ENCODE data around the gene NUDT21.
A peak's percentile ranks its signal among the peaks of the same experiment; 100 is the strongest.

Gene NUDT21

GRCh38 chr16:56424404-56424764 lies 26.7 kb downstream of the NUDT21 start:
- Mint-ChIP-seq H3K4me1 (peaks cover 26% of the 10 kb centered on the region), H3K4me3 (peak overlapping the region; percentile 94 to 98 (median 98)), H3K36me3 (ENCODE audit: low read depth) (peaks cover 4% of the 10 kb centered on the region)

GRCh38 chr16:56423584-56424403 lies 27.3 kb downstream of the NUDT21 start:
- Mint-ChIP-seq H3K27ac (peak overlapping the region; percentile 79 to 81 (median 79)), H3K4me1 (peaks cover 26% of the 10 kb centered on the region), H3K4me3 (peak overlapping the region; percentile 94 to 98 (median 98)), H3K36me3 (ENCODE audit: low read depth) (peaks cover 5% of the 10 kb centered on the region), H3K9me3 (no peaks in the 10 kb centered on the region), H3K27me3 (ENCODE audit: low read depth) (no peaks in the 10 kb centered on the region)
- no peak for TF ChIP-seq CTCF (IDR thresholded peaks at IDR 0.05; ENCODE audit: unreplicated experiment in 3 of 3)

More at GRCh38 chr16:56424404-56424764, 26.7 kb downstream of the NUDT21 start:
- Mint-ChIP-seq H3K27me3 (ENCODE audit: low read depth) (no peaks in the 10 kb centered on the region), H3K27ac (peak overlapping the region; percentile 79 to 81 (median 79)), H3K9me3 (no peaks in the 10 kb centered on the region)
- no peak for TF ChIP-seq CTCF (IDR thresholded peaks at IDR 0.05; ENCODE audit: unreplicated experiment in 3 of 3)

GRCh38 chr16:56422896-56423441 lies 28.2 kb downstream of the NUDT21 start:
- H3K36me3 Mint-ChIP-seq (ENCODE audit: low read depth), result peaks cover 8% of the 10 kb centered on the region
- no peaks in the 10 kb centered on the region for H3K9me3 Mint-ChIP-seq
- H3K27me3 Mint-ChIP-seq (ENCODE audit: low read depth), result no peaks in the 10 kb centered on the region
- H3K4me3 Mint-ChIP-seq, result peak overlapping the region; percentile 75 to 98 (median 76)
- TF ChIP-seq CTCF (IDR thresholded peaks at IDR 0.05; ENCODE audit: unreplicated experiment in 3 of 3), result no peak
- peaks cover 26% of the 10 kb centered on the region for H3K4me1 Mint-ChIP-seq
- peak overlapping the region in 2 of 3 experiments; percentile 4 to 47 for H3K27ac Mint-ChIP-seq

- Mint-ChIP-seq H3K27me3 (ENCODE audit: low read depth) (no peaks in the 10 kb centered on the region), H3K4me3 (peak overlapping the region; percentile 19 to 57 (median 36)), H3K9me3 (no peaks in the 10 kb centered on the region), H3K27ac (no peak overlapping the region), H3K36me3 (ENCODE audit: low read depth) (peaks cover 8% of the 10 kb centered on the region), H3K4me1 (peaks cover 26% of the 10 kb centered on the region)
- no peak for TF ChIP-seq CTCF (IDR thresholded peaks at IDR 0.05; ENCODE audit: unreplicated experiment in 3 of 3)
Measured at GRCh38 chr16:56421976-56422669, 29.0 kb downstream of the NUDT21 start.

GRCh38 chr16:56421313-56421712 lies 29.8 kb downstream of the NUDT21 start:
- Mint-ChIP-seq H3K4me1 (peaks cover 26% of the 10 kb centered on the region), H3K27me3 (ENCODE audit: low read depth) (no peaks in the 10 kb centered on the region), H3K36me3 (ENCODE audit: low read depth) (peaks cover 8% of the 10 kb centered on the region), H3K9me3 (no peaks in the 10 kb centered on the region), H3K27ac (no peak overlapping the region), H3K4me3 (peak overlapping the region in 2 of 3 experiments; percentile 30 to 57)
- no peak for TF ChIP-seq CTCF (IDR thresholded peaks at IDR 0.05; ENCODE audit: unreplicated experiment in 3 of 3)

All from nephron (organoid).